Naive thymus-derived CD8-positive, alpha-beta T cell (primary cell): Measurements from ENCODE around the gene MGRN1. TPM values are rescaled to one million over a fixed set of nuclear protein-coding genes. Genes with fewer than 3 reads are reported as not detected.

Experiments
- ATAC-seq, 2 donors: fragments of 150-1000 bp; cut with Tn5 transposase in 1 of 2; sonication (Bioruptor Pico), chemical (Tn5 transposase) in 1 of 2; 1 replicate in 1 of 2; 2 replicates in 1 of 2; pipeline ENCODE4 v1.10.0; 2021; ENCODE audit warnings: mild to moderate bottlenecking in 2 of 2, moderate library complexity in 2 of 2
- POLR2A ChIA-PET: fragments of 350-600 bp; sonication (Branson Sonifier 250); formaldehyde crosslinking; loops from one replicate; lab custom pipeline; 2021; ENCODE audit warnings: antibody characterized with exemption; lab: Charles Lee
- DNase-seq, 10 donors: peaks; one replicate each; pipeline versions ENCODE4 v3.0.0 to v3.0.0-alpha.2; 2020 to 2022
- H3K27ac Mint-ChIP-seq, 10 donors: one replicate each; pipeline ENCODE4 v1.8.0; 2020 to 2022; ENCODE audit warnings: mild to moderate bottlenecking in 10 of 10, mixed read lengths in 10 of 10, moderate library complexity in 4 of 10, inconsistent platforms in 1 of 10
- H3K27me3 Mint-ChIP-seq, 5 donors: one replicate each; pipeline ENCODE4 v1.8.0; 2021 to 2022; ENCODE audit warnings: mixed read lengths in 5 of 5
- H3K36me3 Mint-ChIP-seq, 3 donors: one replicate each; pipeline ENCODE4 v1.8.0; 2020 to 2022; ENCODE audit warnings: mixed read lengths in 3 of 3, mild to moderate bottlenecking in 2 of 3, inconsistent platforms in 1 of 3
- H3K4me1 Mint-ChIP-seq, 4 donors: one replicate each; pipeline ENCODE4 v1.8.0; 2021 to 2022; ENCODE audit warnings: mixed read lengths in 4 of 4
- H3K4me3 Mint-ChIP-seq, 10 donors: one replicate each; pipeline ENCODE4 v1.8.0; 2020 to 2022; ENCODE audit warnings: mild to moderate bottlenecking in 10 of 10, mixed read lengths in 10 of 10, moderate library complexity in 6 of 10, inconsistent platforms in 1 of 10
- H3K9me3 Mint-ChIP-seq, 9 donors: one replicate each; pipeline ENCODE4 v1.8.0; 2020 to 2022; ENCODE audit warnings: mixed read lengths in 9 of 9, mild to moderate bottlenecking in 3 of 9, inconsistent platforms in 1 of 9, moderate library complexity in 1 of 9
- polyA plus RNA-seq, 3 donors: library from polyadenylated mRNA; unstranded; fragments of 300-500 nt; fragmentation: Illumina TruSeq; gene quantifications; one replicate each; pipeline ENCODE4 v1.2.3, GENCODE V29; 2021
- total RNA-seq, 8 experiments: library from RNA in 2 of 8; stranded (reverse) in 2 of 8; gene quantifications; one replicate each; pipeline ENCODE4 v1.2.3 and lab custom pipeline; 2021 to 2026

MGRN1 gene
- 10 to 100 TPM; 66.4 to 70.5 TPM for total RNA-seq
- polyA plus RNA-seq = 1 to 10 TPM; 4.5 to 5.8 (median 5.6) TPM
- 34.8 to 46.8 (median 39.1) reads per million in 6 experiments for total RNA-seq (lab: John Stamatoyannopoulos, UW)

DNA sequence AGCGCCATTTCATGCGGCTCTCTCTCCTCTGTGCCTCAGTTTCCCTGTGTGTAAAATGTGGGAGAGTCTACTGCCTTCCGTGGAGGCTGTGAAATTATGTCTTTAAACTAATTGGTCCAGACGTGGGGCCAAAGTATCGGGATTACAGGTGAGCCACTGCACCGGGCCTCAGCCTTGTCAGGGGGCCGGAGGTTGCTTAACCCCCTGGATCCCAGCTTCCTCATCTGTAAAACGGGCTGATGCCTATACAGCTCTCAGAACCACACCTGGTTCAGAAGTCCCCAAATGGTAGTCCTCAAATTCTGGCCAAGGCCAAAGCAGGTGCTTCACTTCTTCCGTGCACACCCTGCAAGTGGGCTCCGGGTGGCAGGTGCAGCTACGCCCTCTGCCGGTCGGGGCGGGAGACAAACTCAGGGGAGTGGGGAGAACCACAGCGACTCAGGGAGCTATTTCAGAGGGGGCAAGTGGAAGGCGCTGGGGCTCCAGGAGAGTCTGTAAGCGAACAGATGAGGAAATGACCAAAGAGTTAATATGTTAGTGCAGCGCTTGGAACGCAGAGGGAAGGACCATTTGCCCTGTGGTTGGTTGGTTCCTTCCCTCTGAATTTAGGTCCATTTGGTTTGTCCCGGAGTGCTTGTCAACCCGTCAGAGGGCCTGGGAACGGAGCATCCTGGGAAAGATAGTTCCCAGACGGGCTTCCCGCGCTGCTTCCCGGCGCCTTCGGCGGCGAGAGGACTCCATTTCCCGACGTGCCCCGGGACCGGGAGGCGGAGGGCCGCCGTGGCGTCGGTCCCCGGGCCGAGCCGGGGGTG lies at the start of gene MGRN1:
TSS of gene MGRN1 (plus strand) at position 812 of the 812 bp plus-strand sequence. CDS start 135 bp downstream, outside the sequence.
- peaks cover 20 to 43% (median 32%) of the 10 kb centered on the region in 4 donors for H3K4me1 Mint-ChIP-seq
- peak within 1 kb of the TSS; percentile 95 to 99 (median 98) for H3K27ac Mint-ChIP-seq
- peak; percentile 90 to 92 for ATAC-seq
- H3K9me3 Mint-ChIP-seq = no peaks in the 10 kb centered on the region
- peaks cover 0 to 3% (median 2%) of the 10 kb centered on the region in 3 donors for H3K36me3 Mint-ChIP-seq
- H3K4me3 Mint-ChIP-seq = peak within 1 kb of the TSS; percentile 91 to 96 (median 94)
- no peaks in the 10 kb centered on the region for H3K27me3 Mint-ChIP-seq
- POLR2A ChIA-PET = interaction anchor here (0.6 to 4.1 kb wide), 11 partner anchors 8 to 185 kb away, joined by 3 to 33 read pairs (median 4); partner anchors contain the start of genes ANKS3, DNAAF8, NUDT16L1 and UBALD1
- peak; percentile 87 to 94 (median 90) for DNase-seq

DNA sequence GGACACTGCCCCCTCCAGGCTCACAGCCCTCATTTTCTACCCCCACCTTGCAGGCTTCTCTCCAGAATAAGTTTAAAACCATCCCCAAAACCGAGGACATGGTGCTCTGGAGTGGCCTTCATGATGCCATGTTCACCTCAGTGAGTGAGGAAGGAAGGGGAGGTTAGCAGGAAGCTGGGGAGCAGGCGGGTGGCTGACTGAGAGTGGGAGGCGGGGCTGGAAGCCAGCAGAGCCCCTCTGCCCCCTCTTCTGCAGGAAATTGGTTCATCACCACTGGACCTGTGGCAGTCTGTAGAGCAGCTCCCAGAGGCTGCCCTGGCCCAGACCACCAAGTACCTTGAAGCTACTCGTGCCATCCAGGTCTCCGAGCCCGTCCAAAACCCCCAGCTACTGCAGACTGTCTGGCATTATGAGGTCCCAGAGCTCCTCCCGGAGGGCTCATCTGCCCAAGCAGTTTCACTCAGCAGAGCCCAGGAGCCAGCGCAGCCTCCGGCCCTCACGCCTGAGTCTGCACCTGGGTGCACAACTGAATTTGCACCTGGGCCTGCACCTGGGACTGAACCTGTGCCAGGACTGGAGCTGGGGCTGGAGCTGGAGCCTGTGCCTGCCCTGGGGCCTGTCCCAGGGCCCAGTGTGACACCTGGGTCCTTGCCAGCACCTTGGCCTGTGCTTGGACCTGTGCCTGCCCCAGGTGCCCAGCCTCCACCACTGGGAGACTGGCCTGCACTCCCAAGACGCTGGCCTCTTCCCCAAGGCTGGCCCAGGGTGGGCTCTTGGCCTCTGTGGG lies 49.5 kb upstream of the MGRN1 start:
- no peak overlapping the region for H3K4me3 Mint-ChIP-seq
- no peaks in the 10 kb centered on the region for H3K36me3 Mint-ChIP-seq
- POLR2A ChIA-PET = no interaction called here
- no peak overlapping the region for H3K27ac Mint-ChIP-seq
- ATAC-seq (peak; percentile 32 to 53), DNase-seq (peak in 1 of 10 donors; percentile 6)
- peaks cover 0 to 6% (median 4%) of the 10 kb centered on the region in 4 donors for H3K4me1 Mint-ChIP-seq
- H3K27me3 Mint-ChIP-seq = no peaks in the 10 kb centered on the region
- H3K9me3 Mint-ChIP-seq = no peaks in the 10 kb centered on the region

DNA sequence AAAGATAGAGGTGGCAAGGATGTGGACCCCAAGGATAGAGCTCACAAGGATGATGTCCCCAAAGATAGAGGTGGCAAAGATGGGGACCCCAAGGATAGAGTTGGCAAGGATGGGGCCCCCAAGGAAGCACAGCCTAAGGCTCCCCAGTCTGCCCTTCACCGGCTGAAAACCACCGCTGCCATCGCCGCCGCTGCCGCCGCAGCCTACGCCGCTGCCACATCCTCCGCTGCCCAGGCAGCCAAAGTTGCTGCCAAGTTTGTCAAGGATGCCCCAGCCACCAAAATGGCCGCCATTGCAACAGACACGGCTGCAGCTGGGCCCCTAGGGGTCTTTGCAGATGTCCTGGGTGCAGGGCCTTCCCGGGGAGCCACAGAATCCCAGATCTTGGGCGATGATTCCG lies 48.6 kb upstream of the MGRN1 start:
- POLR2A ChIA-PET = no interaction called here
- Mint-ChIP-seq H3K9me3 (no peaks in the 10 kb centered on the region), H3K36me3 (no peaks in the 10 kb centered on the region), H3K27ac (no peak overlapping the region), H3K4me3 (no peak overlapping the region), H3K27me3 (no peaks in the 10 kb centered on the region), H3K4me1 (peaks cover 0 to 6% (median 4%) of the 10 kb centered on the region in 4 donors)
- ATAC-seq (no peak), DNase-seq (no peak)

DNA sequence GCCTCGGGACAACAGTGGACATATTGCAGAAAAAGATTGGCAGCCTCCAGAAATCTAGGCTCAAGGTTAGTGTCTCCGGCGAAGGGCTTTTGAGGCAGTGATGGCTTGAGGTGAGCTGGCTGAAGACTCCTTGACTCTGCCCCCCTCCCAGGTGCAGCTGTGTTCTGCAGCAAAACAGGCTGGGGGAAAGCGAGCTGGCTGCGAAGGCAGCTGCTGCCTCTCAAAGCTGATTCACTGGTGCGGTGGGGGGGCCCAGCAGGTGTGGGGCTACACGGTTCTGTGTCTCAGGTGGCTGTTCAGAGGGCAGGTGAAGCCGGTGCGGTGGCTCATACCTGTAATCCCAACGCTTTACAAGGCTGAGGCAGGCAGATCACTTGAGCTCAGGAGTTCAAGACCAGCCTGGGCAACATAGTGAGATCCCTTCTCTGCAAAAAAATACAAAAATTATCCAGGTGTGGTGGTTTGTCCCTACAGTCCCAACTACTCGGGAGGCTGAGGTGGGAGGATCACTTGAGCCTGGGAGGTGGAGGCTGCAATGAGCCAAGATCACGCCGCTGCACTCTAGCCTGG lies 45.6 kb upstream of the MGRN1 start:
- no peaks in the 10 kb centered on the region for H3K27me3 Mint-ChIP-seq
- no peak for DNase-seq
- H3K36me3 Mint-ChIP-seq = no peaks in the 10 kb centered on the region
- no peak overlapping the region for H3K4me3 Mint-ChIP-seq
- no peak for ATAC-seq
- POLR2A ChIA-PET = interaction anchor here (0.6 to 1.5 kb wide), 5 partner anchors 16 to 287 kb away, joined by 3 to 7 read pairs (median 3); no protein-coding TSS in a partner anchor
- H3K27ac Mint-ChIP-seq = no peak overlapping the region
- peaks cover 0 to 6% (median 4%) of the 10 kb centered on the region in 4 donors for H3K4me1 Mint-ChIP-seq
- H3K9me3 Mint-ChIP-seq = no peaks in the 10 kb centered on the region

DNA sequence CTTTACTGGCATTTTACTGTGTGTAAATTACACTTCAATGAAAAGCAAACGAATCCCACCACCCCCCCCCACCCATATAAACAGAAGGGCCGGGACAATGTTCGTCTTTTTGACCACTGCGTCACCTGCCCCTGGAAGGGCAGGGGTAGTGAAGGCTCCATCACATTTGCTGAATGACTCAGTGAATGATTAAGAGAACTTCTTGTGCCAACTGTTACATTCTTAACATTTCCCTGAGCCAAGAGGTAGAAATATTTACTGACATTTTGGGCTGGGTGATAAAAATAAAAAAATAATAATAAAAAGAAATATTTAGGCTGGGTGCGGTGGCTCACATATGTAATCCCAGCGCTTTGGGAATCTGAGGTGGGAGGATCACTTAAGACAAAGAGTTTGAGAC lies 44.4 kb upstream of the MGRN1 start:
- H3K9me3 Mint-ChIP-seq = no peaks in the 10 kb centered on the region

DNA sequence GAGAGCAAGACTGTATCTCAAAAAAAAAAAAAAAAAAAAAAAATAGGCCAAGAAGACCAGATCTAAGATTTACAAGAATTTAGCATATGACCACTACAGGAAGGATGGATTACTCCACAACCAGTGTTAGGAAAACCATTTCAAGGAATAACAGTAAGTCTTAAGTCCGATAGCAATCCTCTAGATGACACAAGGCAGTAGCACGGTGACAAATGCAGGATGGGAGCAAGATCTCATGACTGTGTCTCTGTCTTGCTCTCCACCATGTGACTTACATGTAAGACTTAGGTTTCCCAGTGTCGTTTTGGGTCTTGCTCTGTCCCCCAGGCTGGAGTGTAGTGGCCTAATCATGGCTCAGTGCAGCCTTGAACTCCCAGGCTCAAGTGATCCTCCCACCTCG lies 40.7 kb upstream of the MGRN1 start:
- no peak overlapping the region for H3K4me3 Mint-ChIP-seq
- H3K27me3 Mint-ChIP-seq = peaks cover 3 to 8% (median 5%) of the 10 kb centered on the region in 5 donors
- ATAC-seq = no peak
- no peaks in the 10 kb centered on the region for H3K36me3 Mint-ChIP-seq
- H3K4me1 Mint-ChIP-seq = peaks cover 3 to 5% (median 4%) of the 10 kb centered on the region in 4 donors
- DNase-seq = no peak
- no peak overlapping the region for H3K27ac Mint-ChIP-seq
- POLR2A ChIA-PET = no interaction called here
- H3K9me3 Mint-ChIP-seq = peaks cover 0 to 4% (median 0%) of the 10 kb centered on the region in 9 donors

More for the DNA sequence above, 44.4 kb upstream of the MGRN1 start:
- DNase-seq (no peak), ATAC-seq (no peak)
- no peaks in the 10 kb centered on the region for H3K4me1 Mint-ChIP-seq
- H3K4me3 Mint-ChIP-seq = no peak overlapping the region
- POLR2A ChIA-PET = interaction anchor here (0.6 to 0.8 kb wide), 2 partner anchors 115 to 335 kb away, joined by 5 to 7 read pairs; no protein-coding TSS in a partner anchor
- no peaks in the 10 kb centered on the region for H3K36me3 Mint-ChIP-seq
- H3K27me3 Mint-ChIP-seq = peaks cover 0 to under 1% (median 0%) of the 10 kb centered on the region in 5 donors
- H3K27ac Mint-ChIP-seq = no peak overlapping the region

DNA sequence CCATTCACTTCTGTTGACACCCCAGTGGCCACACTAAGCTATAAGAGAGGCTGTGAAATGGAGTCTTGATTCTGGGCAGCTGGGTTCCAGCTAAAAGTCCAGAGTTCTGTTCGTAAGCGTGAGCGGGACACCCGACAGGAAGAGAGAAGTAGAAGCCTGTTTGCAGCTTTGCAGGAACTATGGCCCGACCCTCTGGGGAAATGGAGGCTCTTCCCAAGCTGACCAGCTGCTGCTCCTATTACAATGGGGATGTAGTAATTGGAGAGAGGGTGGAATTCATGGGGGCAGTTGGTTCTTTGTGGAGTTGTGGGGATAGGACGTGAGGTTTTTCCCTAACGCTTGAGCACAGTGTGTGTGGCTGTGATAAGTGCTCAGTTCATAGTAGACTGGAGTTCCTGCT lies 38.3 kb upstream of the MGRN1 start:
- Mint-ChIP-seq H3K4me1 (peaks cover 3 to 5% (median 4%) of the 10 kb centered on the region in 4 donors), H3K4me3 (no peak overlapping the region), H3K27me3 (peaks cover 3 to 8% (median 5%) of the 10 kb centered on the region in 5 donors), H3K36me3 (no peaks in the 10 kb centered on the region), H3K9me3 (peaks cover 0 to 4% (median 0%) of the 10 kb centered on the region in 9 donors), H3K27ac (no peak overlapping the region)
- DNase-seq = no peak
- ATAC-seq = no peak
- POLR2A ChIA-PET = no interaction called here

DNA sequence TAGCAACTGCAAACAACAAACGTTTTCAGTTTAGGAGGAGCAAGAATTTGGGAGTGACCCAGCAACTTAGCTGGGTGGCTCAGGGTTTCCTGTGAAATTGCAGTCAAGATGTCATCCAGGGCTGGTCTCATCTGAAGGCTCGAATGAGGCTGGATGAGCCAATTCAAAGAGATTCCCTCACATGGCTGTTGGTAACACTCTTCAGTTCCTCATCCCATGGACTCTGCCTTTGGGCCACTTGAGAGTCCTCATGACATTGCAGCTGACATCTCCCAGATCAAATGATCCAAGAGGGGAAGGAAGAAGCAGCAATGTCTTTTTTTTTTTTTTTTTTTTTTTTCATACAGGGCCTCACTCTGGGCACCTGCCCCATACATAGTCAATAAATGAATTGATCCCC lies 36.2 kb upstream of the MGRN1 start:
- Mint-ChIP-seq H3K9me3 (peaks cover 0 to 4% (median 0%) of the 10 kb centered on the region in 9 donors), H3K4me1 (peaks cover 3 to 5% (median 4%) of the 10 kb centered on the region in 4 donors), H3K4me3 (no peak overlapping the region), H3K36me3 (no peaks in the 10 kb centered on the region), H3K27ac (peak overlapping the region in 1 of 10 donors; percentile 32), H3K27me3 (peaks cover 3 to 8% (median 6%) of the 10 kb centered on the region in 5 donors)
- ATAC-seq = no peak
- POLR2A ChIA-PET = no interaction called here
- DNase-seq = no peak

DNA sequence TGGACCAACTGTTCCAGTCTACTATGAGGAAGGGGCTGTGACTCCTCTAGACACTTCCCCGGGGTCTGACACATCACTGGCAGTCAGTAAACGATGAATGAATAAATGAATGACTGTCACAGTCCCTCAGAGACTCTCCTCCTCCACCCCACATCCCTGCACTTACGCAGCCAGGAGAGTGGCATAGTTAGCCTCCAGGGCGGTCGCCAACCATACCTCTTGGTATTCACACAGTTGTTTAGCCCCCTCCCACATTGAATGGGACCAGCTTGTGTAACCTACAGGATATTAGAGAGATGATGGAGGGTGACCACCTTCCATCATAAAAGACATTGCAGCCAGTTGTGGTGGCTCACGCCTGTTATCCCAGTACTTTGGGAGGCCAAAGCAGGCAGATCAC lies 35.7 kb upstream of the MGRN1 start:
- Mint-ChIP-seq H3K36me3 (no peaks in the 10 kb centered on the region), H3K4me1 (peaks cover 3 to 5% (median 4%) of the 10 kb centered on the region in 4 donors), H3K4me3 (no peak overlapping the region), H3K27ac (no peak overlapping the region), H3K9me3 (peaks cover 0 to 4% (median 0%) of the 10 kb centered on the region in 9 donors), H3K27me3 (peaks cover 3 to 8% (median 6%) of the 10 kb centered on the region in 5 donors)
- peak in 1 of 10 donors; percentile 60 for DNase-seq
- no peak for ATAC-seq
- POLR2A ChIA-PET = no interaction called here

DNA sequence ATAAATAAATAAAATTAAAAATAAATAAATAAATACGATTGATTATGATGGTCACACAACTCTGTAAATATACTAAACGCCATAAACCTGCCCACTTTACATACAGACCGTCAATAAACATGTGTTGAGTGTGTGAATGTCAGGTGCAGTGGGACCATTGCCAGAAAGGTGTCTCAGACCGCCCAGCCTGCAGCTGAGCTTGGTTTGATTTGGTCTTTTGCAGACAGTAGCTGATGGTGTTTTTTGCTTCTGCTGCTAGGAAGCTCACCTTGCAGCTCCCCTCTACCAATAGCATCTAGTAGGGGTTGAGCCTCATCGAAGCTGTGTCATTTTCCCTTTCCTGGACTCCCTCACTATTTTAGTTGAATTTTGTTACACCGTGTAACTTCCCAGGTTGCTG lies 33.4 kb upstream of the MGRN1 start:
- Mint-ChIP-seq H3K9me3 (peaks cover 0 to 4% (median 0%) of the 10 kb centered on the region in 9 donors), H3K27me3 (peaks cover 0 to 4% (median 0%) of the 10 kb centered on the region in 5 donors), H3K27ac (no peak overlapping the region), H3K4me3 (no peak overlapping the region), H3K36me3 (no peaks in the 10 kb centered on the region), H3K4me1 (peaks cover 0 to 2% (median 0%) of the 10 kb centered on the region in 4 donors)
- POLR2A ChIA-PET = no interaction called here
- ATAC-seq (no peak), DNase-seq (no peak)

DNA sequence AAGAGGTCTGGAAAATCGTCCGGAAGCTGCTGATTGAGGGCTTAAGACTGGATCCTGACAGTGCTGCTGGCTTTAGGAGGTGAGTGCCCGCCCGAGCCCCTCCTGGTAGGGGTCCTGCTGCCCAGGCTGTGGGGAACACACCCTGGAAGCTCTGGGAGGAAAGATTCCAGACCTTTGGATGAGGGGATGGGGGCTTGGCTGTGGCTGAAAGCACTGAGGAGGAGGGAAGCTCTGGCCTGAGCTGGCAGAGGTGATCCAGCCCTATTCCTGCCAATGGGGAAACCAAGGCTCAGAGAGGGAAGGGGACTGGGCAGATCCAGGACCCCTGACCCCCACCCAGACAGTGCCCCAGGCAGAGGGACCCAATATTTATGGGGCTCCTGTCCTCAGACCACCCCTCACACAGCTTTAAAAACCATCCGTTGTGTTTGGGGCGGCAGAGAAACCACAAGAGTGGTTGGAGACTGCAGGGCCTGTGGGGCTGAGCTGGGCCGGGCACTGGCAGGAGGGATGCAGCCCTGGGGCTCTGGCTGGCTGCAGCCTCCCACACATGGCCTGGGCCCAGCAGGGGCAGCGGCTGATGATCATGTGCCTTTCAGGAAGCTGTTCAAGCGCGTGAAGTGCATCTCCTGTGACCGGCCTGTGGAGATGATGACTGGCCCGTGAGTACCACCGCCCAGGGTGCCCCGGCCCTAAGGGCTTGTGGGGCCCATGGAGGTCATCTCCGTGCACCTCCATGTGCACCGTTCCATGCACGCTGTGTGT lies 32.7 kb upstream of the MGRN1 start:
- Mint-ChIP-seq H3K4me1 (peaks cover 0 to 2% (median 0%) of the 10 kb centered on the region in 4 donors), H3K36me3 (no peaks in the 10 kb centered on the region), H3K27me3 (peaks cover 0 to 3% (median 0%) of the 10 kb centered on the region in 5 donors), H3K9me3 (peaks cover 0 to 4% (median 0%) of the 10 kb centered on the region in 9 donors), H3K4me3 (no peak overlapping the region), H3K27ac (no peak overlapping the region)
- POLR2A ChIA-PET = interaction anchor here (0.7 kb wide), 1 partner anchor 100 kb away, joined by 3 read pairs; no protein-coding TSS in a partner anchor
- ATAC-seq (no peak), DNase-seq (no peak)
